Psoas muscle (tissue), 8 donors: ENCODE measurements around the gene FRYL. TPM values are rescaled to one million over a fixed set of nuclear protein-coding genes. Genes with fewer than 3 reads are reported as not detected.

Experiments
- ATAC-seq, 4 donors: fragments of 200-7000 bp; cut with Tn5 transposase; one replicate each; pipeline ENCODE4 v1.9.1; 2020; ENCODE audit warnings: moderate library complexity in 3 of 4, mild to moderate bottlenecking in 2 of 4
- DNase-seq, 2 donors: peaks; one replicate each; pipeline ENCODE4 v3.0.0-alpha.2; 2020
- H3K27ac ChIP-seq: fragments of 200-600 bp; one replicate; pipeline ENCODE4 v1.8.0; 2022
- H3K27me3 ChIP-seq, 3 donors: fragments of 200-600 bp in 1 of 3; one replicate each; pipeline versions ENCODE4 v1.6.1 to v1.8.0; 2013 to 2022; ENCODE audit warnings: low read length in 2 of 3, mild to moderate bottlenecking in 2 of 3, moderate library complexity in 1 of 3; ENCODE audit not compliant: insufficient read depth in 3 of 3
- H3K36me3 ChIP-seq, 2 donors: fragments of 200-600 bp in 1 of 2; one replicate each; pipeline versions ENCODE4 v1.6.1 to v1.8.0; 2013 to 2022; ENCODE audit warnings: low read depth in 1 of 2, mild to moderate bottlenecking in 1 of 2, moderate library complexity in 1 of 2; ENCODE audit not compliant: insufficient read depth in 1 of 2
- H3K4me1 ChIP-seq: fragments of 200-600 bp; one replicate; pipeline ENCODE4 v1.8.0; 2022
- H3K4me3 ChIP-seq: fragments of 200-600 bp; one replicate; pipeline ENCODE4 v1.8.0; 2022; ENCODE audit warnings: mild to moderate bottlenecking
- H3K9me3 ChIP-seq: fragments of 200-600 bp; one replicate; pipeline ENCODE4 v1.8.0; 2022
- CTCF ChIP-seq: fragments of 200-600 bp; IDR thresholded peaks from one replicate; pipeline ENCODE4 v1.8.0; 2022; ENCODE audit warnings: antibody characterized with exemption
- WGBS, 3 donors: extraction: QIAGEN DNeasy Blood & Tissue Kit; methylation state at CpG; one replicate each; pipeline versions ENCODE4 v1.1.6 to v1.1.7; 2013; 5-methylcytosine and 5-hydroxymethylcytosine counted together
- intact Hi-C, 2 donors: fragments of 100-400 bp; cut with DNase I; formaldehyde crosslinking; loops; one replicate each; pipeline versions ENCODE4 v1.11.0 to v1.14.2; 2022
- polyA plus RNA-seq, 3 donors: library from polyadenylated mRNA; stranded (reverse); fragments of 200-250 nt; gene quantifications; one replicate each; pipeline ENCODE4 v1.2.3, GENCODE V29; 2013
- total RNA-seq, 4 donors: library from RNA; stranded (reverse); fragmentation: NEBNext Ultra II Directional in 2 of 4; extraction: Animal tissue kit (Norgen Biotek cat#: 25700) in 2 of 4; gene quantifications; one replicate each; pipeline versions ENCODE4 v1.2.1 to v1.2.4, GENCODE V29; 2021 to 2023
- donor health status: healthy with polysubstance abuse.
- donor health status: DM: no; HTN: no; CAD: no; lungs with moderate emphysema.
- donor health status: Bipolar disorder and iron deficiency.
- donor health status: healthy.
- donor health status: DM: yes; HTN: yes; CAD: no.
- donor health status: DM: no; HTN: no; CAD: no.
- donor health status: DM: no; HTN: no; CAD: no.
- donor health status: DM: yes; HTN: yes; CAD: no.

Gene FRYL
- total and polyA plus RNA-seq, 7 donors = 4.8 to 21.7 (median 15.0) TPM

GRCh38 chr4:48815483-48815882, 35.4 kb upstream of the FRYL start:
- WGBS, 3 donors = 66 to 77% (median 70%) methylated on average over 2 of the region's 2 CpGs
- no peaks in the 10 kb centered on the region for H3K36me3 ChIP-seq
- no peak overlapping the region for H3K4me3 ChIP-seq
- no peaks in the 10 kb centered on the region for H3K9me3 ChIP-seq
- no peaks in the 10 kb centered on the region for H3K27me3 ChIP-seq
- intact Hi-C loops = no loop called here
- no peak for ATAC-seq
- H3K27ac ChIP-seq = no peak overlapping the region
- no peaks in the 10 kb centered on the region for H3K4me1 ChIP-seq
- DNase-seq = no peak
- TF ChIP-seq CTCF = no peak

- 16 to 45% (median 23%) methylated on average over 1 of the region's 1 CpG for WGBS, 3 donors
- no peak for TF ChIP-seq CTCF
- ATAC-seq (no peak), DNase-seq (no peak)
- H3K36me3 ChIP-seq = no peaks in the 10 kb centered on the region
- H3K9me3 ChIP-seq = no peaks in the 10 kb centered on the region
- H3K27ac ChIP-seq = no peak overlapping the region
- no peaks in the 10 kb centered on the region for H3K27me3 ChIP-seq
- no peaks in the 10 kb centered on the region for H3K4me1 ChIP-seq
- no peak overlapping the region for H3K4me3 ChIP-seq
- intact Hi-C loops = no loop called here
These were observed 33.9 kb upstream of the FRYL start for GRCh38 chr4:48813964-48814363.

GRCh38 chr4:48812866-48813265, 32.8 kb upstream of the FRYL start:
- no peak for TF ChIP-seq CTCF
- Histone ChIP-seq H3K36me3 (no peaks in the 10 kb centered on the region), H3K4me3 (no peak overlapping the region), H3K9me3 (no peaks in the 10 kb centered on the region), H3K27ac (no peak overlapping the region), H3K4me1 (no peaks in the 10 kb centered on the region), H3K27me3 (no peaks in the 10 kb centered on the region)
- ATAC-seq = no peak
- 76 to 79% (median 77%) methylated on average over 6 of the region's 6 CpGs for WGBS, 3 donors
- no peak for DNase-seq
- intact Hi-C loops = no loop called here

- TF ChIP-seq CTCF = no peak
- DNase-seq (no peak), ATAC-seq (no peak)
- Histone ChIP-seq H3K36me3 (no peaks in the 10 kb centered on the region), H3K27me3 (no peaks in the 10 kb centered on the region), H3K27ac (no peak overlapping the region), H3K9me3 (no peaks in the 10 kb centered on the region), H3K4me3 (no peak overlapping the region), H3K4me1 (no peaks in the 10 kb centered on the region)
- intact Hi-C loops = no loop called here
- WGBS, 3 donors = 54 to 60% (median 56%) methylated on average over 8 of the region's 8 CpGs
These were observed 24.7 kb upstream of the FRYL start for GRCh38 chr4:48804584-48805301.
